Smooth muscle cell (in vitro differentiated cells): ENCODE measurements around the gene PPA2. TPM values are rescaled to one million over a fixed set of nuclear protein-coding genes. Genes with fewer than 3 reads are reported as not detected.

ENCODE experiments used
- DNase-seq: peaks from one replicate; lab custom pipeline; 2025; ENCODE audit not compliant: unreplicated experiment; lab: John Stamatoyannopoulos, UW
- H2AFZ ChIP-seq: fragments of 200-600 bp; sonication (generic); 2 replicates; pipeline ENCODE4 v1.6.0; 2016; ENCODE audit warnings: antibody characterized with exemption, low read depth, mild to moderate bottlenecking
- H3F3A ChIP-seq: fragments of 200-600 bp; sonication (generic); 2 replicates; pipeline ENCODE4 v1.6.0; 2017; ENCODE audit warnings: antibody characterized with exemption, low read depth
- H3K27ac ChIP-seq: fragments of 200-600 bp; sonication (generic); 2 replicates; pipeline ENCODE4 v1.5.1; 2016; ENCODE audit warnings: low read depth, mild to moderate bottlenecking
- H3K27me3 ChIP-seq: fragments of 200-600 bp; sonication (generic); 2 replicates; pipeline ENCODE4 v1.6.1; 2016; ENCODE audit warnings: low read depth, mild to moderate bottlenecking
- H3K36me3 ChIP-seq: fragments of 200-600 bp; sonication (generic); 2 replicates; pipeline ENCODE4 v1.5.1; 2016; ENCODE audit warnings: low read depth
- H3K4me1 ChIP-seq: fragments of 200-600 bp; sonication (generic); 2 replicates; pipeline ENCODE4 v1.5.1; 2016; ENCODE audit warnings: low read depth
- H3K4me2 ChIP-seq: fragments of 200-600 bp; sonication (generic); 2 replicates; pipeline ENCODE4 v1.6.0; 2016; ENCODE audit warnings: mild to moderate bottlenecking
- H3K4me3 ChIP-seq: fragments of 200-600 bp; sonication (generic); 2 replicates; pipeline ENCODE4 v1.5.1; 2016; ENCODE audit warnings: mild to moderate bottlenecking
- H3K79me2 ChIP-seq: fragments of 200-600 bp; sonication (generic); 2 replicates; pipeline ENCODE4 v1.6.0; 2016; ENCODE audit warnings: low read depth, mild to moderate bottlenecking
- H3K9ac ChIP-seq: fragments of 200-600 bp; sonication (generic); 2 replicates; pipeline ENCODE4 v1.6.0; 2016; ENCODE audit warnings: low read depth
- H3K9me3 ChIP-seq: fragments of 200-600 bp; sonication (generic); replicated peaks from 2 replicates; pipeline ENCODE4 v1.5.1; 2016; ENCODE audit warnings: low read depth
- H4K20me1 ChIP-seq: fragments of 200-600 bp; sonication (generic); 2 replicates; pipeline ENCODE4 v1.6.0; 2016; ENCODE audit warnings: low read depth
- CTCF ChIP-seq: fragments of 200-600 bp; sonication (generic); IDR thresholded peaks from 2 replicates; pipeline ENCODE4 v1.5.1; 2017; ENCODE audit warnings: borderline replicate concordance, mild to moderate bottlenecking, antibody characterized with exemption; ENCODE audit not compliant: insufficient read depth, poor library complexity, severe bottlenecking
- WGBS: methylation state at CpG from one replicate; pipeline ENCODE4 v1.1.7; 2016; ENCODE audit warnings: low lambda C conversion rate; 5-methylcytosine and 5-hydroxymethylcytosine counted together
- polyA plus RNA-seq: library from polyadenylated mRNA; unstranded; fragments of >200 nt; fragmentation: Nextera tagmentation; extraction: Ambion mirVana; gene quantifications from 2 replicates; pipeline ENCODE4 v1.2.1, GENCODE V29; 2016
- total RNA-seq: library from RNA; depleted of rRNA; stranded (reverse); fragments of >200 nt; gene quantifications from 2 replicates; pipeline ENCODE4 v1.2.3, GENCODE V29; 2014

Gene PPA2
- total and polyA plus RNA-seq, 2 experiments from 2014 or later = 84.4 to 96.5 TPM

- H3K9ac ChIP-seq = no peak overlapping the region
- H3K4me1 ChIP-seq = no peaks in the 10 kb centered on the region
- WGBS = 93% methylated on average over 3 of the region's 3 CpGs
- H3K79me2 ChIP-seq = no peaks in the 10 kb centered on the region
- no peak overlapping the region for H3K4me3 ChIP-seq
- TF ChIP-seq CTCF = no peak
- H3F3A ChIP-seq = no peaks in the 10 kb centered on the region
- DNase-seq = no peak
- no peaks in the 10 kb centered on the region for H3K9me3 ChIP-seq
- H2AFZ ChIP-seq = no peak overlapping the region
- H3K27me3 ChIP-seq = no peaks in the 10 kb centered on the region
- H4K20me1 ChIP-seq = no peaks in the 10 kb centered on the region
- H3K4me2 ChIP-seq = no peak overlapping the region
- H3K36me3 ChIP-seq = no peaks in the 10 kb centered on the region
- H3K27ac ChIP-seq = no peak overlapping the region
Measured at GRCh38 chr4:105373324-105373723, 100.5 kb downstream of the PPA2 start.

GRCh38 chr4:105369988-105370387 is 103.9 kb downstream of the PPA2 start:
- TF ChIP-seq CTCF = no peak
- H3K27ac ChIP-seq = no peak overlapping the region
- H3K27me3 ChIP-seq = no peaks in the 10 kb centered on the region
- H2AFZ ChIP-seq = no peak overlapping the region
- H3K9ac ChIP-seq = no peak overlapping the region
- no peaks in the 10 kb centered on the region for H4K20me1 ChIP-seq
- 91% methylated on average over 1 of the region's 1 CpG for WGBS
- no peak overlapping the region for H3K4me3 ChIP-seq
- no peaks in the 10 kb centered on the region for H3F3A ChIP-seq
- H3K9me3 ChIP-seq = no peaks in the 10 kb centered on the region
- H3K4me1 ChIP-seq = no peaks in the 10 kb centered on the region
- no peak overlapping the region for H3K4me2 ChIP-seq
- no peaks in the 10 kb centered on the region for H3K79me2 ChIP-seq
- H3K36me3 ChIP-seq = peaks cover 5% of the 10 kb centered on the region
- DNase-seq = no peak

- no peaks in the 10 kb centered on the region for H4K20me1 ChIP-seq
- no peak overlapping the region for H2AFZ ChIP-seq
- H3K79me2 ChIP-seq = no peaks in the 10 kb centered on the region
- H3K4me2 ChIP-seq = no peak overlapping the region
- no peak overlapping the region for H3K27ac ChIP-seq
- DNase-seq = no peak
- no peak overlapping the region for H3K9ac ChIP-seq
- H3F3A ChIP-seq = no peaks in the 10 kb centered on the region
- H3K27me3 ChIP-seq = no peaks in the 10 kb centered on the region
- H3K4me3 ChIP-seq = no peak overlapping the region
- H3K9me3 ChIP-seq = no peaks in the 10 kb centered on the region
- no peaks in the 10 kb centered on the region for H3K4me1 ChIP-seq
- no peaks in the 10 kb centered on the region for H3K36me3 ChIP-seq
- TF ChIP-seq CTCF = no peak
Measured at GRCh38 chr4:105361053-105361452, 112.8 kb downstream of the PPA2 start.

GRCh38 chr4:105357258-105357980 is 116.4 kb downstream of the PPA2 start:
- H3K4me3 ChIP-seq = no peak overlapping the region

More at GRCh38 chr4:105357258-105357980, 116.4 kb downstream of the PPA2 start:
- Histone ChIP-seq H3K27me3 (no peaks in the 10 kb centered on the region), H3K4me1 (no peaks in the 10 kb centered on the region), H3K9ac (no peak overlapping the region), H3K4me2 (no peak overlapping the region), H2AFZ (no peak overlapping the region), H3K79me2 (no peaks in the 10 kb centered on the region), H3K9me3 (no peaks in the 10 kb centered on the region), H3K36me3 (no peaks in the 10 kb centered on the region), H4K20me1 (no peaks in the 10 kb centered on the region), H3F3A (no peaks in the 10 kb centered on the region), H3K27ac (no peak overlapping the region)
- no peak for TF ChIP-seq CTCF
- DNase-seq = no peak
